Retinal pigment epithelial cell (primary cell): ENCODE results near the gene PLD3.

ENCODE experiments used
- DNase-seq: peaks from one replicate; pipeline ENCODE4 v3.0.0-alpha.2; 2010; ENCODE audit warnings: low read depth
- H3K4me3 ChIP-seq: 2 replicates; pipeline ENCODE4 v1.5.1; 2011; ENCODE audit warnings: mild to moderate bottlenecking, low read length, control low read depth, moderate library complexity
- TF ChIP-seq, protein P1 (sequence below): conservative IDR thresholded peaks from 2 replicates; pipeline ENCODE4 v1.5.1; 2011; ENCODE audit warnings: low read depth, low read length, control low read depth, inconsistent platforms

The PLD3 gene

DNA sequence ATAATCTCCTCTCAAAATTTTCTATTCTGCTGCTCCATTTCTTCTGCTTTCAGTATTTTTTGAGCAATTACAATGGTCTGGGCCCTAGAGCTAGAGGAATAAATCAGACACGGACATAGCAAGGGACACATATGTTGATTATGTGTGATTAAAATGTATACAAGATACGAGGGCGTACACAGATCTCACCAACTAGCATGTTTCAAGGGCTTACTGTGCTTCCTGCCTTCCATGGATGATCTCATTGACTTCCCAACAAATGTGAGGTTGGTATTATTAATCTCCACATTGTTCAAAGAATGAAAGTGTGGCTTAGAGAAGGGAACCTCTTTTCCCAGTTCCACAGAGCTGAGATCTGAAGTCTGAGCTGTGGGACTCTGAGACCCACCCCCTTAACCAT is 9.1 kb downstream of the PLD3 start:
- DNase-seq = no peak
- TF ChIP-seq, protein P1, sequence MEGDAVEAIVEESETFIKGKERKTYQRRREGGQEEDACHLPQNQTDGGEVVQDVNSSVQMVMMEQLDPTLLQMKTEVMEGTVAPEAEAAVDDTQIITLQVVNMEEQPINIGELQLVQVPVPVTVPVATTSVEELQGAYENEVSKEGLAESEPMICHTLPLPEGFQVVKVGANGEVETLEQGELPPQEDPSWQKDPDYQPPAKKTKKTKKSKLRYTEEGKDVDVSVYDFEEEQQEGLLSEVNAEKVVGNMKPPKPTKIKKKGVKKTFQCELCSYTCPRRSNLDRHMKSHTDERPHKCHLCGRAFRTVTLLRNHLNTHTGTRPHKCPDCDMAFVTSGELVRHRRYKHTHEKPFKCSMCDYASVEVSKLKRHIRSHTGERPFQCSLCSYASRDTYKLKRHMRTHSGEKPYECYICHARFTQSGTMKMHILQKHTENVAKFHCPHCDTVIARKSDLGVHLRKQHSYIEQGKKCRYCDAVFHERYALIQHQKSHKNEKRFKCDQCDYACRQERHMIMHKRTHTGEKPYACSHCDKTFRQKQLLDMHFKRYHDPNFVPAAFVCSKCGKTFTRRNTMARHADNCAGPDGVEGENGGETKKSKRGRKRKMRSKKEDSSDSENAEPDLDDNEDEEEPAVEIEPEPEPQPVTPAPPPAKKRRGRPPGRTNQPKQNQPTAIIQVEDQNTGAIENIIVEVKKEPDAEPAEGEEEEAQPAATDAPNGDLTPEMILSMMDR = no peak
- H3K4me3 ChIP-seq = no peak overlapping the region

DNA sequence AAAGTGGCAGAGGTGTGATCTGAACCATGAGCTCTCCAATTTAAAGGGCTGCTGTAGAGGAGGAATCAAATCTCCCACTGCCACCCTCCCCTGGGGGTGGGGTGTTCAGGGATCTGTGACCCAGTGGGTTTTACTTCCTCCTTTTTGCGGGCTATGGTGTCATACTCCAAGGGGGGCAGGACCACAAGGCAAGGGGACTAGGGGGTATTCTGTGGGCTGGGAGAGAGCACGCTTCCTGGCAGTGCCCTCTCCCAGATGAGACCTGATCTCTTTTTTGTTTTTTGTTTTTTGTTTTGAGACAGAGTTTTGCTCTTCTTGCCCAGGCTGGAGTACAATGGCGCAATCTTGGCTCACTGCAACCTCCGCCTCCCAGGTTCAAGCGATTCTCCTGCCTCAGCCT is 10.3 kb downstream of the PLD3 start:
- TF ChIP-seq, protein P1 = no peak
- H3K4me3 ChIP-seq = no peak overlapping the region
- no peak for DNase-seq

DNA sequence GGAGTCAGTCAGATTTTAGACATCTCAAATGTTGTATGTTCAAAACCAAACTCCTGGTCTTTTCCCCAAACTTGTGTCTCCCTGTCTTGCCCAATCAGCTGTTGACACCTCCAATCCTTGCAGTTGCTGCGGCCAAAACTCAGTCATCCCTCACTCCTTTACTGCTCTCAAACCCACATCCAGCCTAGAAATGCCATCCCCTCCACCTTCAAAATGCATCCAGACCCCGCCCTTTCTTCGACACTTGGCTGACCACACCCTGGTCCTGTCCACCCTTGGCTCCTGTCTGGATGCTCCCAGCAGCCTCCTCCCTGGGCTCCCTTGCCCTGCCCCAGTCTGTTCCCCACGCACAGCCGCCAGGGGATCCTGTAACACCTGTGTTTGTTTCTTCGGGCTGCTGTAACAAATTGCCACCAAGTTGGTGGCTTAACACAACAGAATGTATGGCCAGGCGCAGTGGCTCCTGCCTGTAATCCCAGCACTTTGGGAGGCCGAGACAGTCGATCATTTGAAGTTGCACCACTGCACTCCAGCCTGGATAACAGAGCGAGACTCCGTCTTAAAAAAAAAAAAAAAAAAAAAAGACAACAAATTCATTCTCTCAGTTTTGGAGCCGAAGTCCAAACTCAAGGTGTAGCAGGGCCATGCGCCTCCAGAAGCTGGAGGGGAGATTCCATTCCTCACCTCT is 11.7 kb downstream of the PLD3 start:
- DNase-seq = no peak
- TF ChIP-seq, protein P1 = no peak
- H3K4me3 ChIP-seq = no peak overlapping the region

DNA sequence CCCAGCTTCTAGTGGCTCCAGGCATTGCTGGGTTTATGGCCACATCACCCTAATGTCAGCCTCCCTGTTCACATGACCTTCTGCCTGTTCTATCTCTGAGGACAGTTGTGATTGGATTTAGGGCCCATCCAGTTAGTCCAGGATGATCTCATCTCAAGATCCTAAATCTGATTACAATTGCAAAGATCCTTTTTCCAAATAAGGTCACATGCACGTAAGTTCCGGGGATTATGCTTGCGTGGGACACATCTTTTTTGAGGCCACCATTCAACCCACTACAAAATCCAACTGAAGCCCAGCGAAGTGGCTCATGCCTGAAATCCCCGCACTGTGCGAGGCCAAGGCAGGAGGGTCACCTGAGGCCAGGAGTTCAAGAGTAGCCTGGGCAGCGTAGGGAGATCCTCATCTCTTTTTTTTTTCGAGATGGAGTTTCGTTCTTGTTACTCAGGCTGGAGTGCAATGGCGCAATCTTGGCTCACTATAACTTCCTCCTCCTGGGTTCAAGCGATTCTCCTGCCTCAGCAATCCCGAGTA is 12.3 kb downstream of the PLD3 start:
- TF ChIP-seq, protein P1 = no peak
- H3K4me3 ChIP-seq = no peak overlapping the region
- DNase-seq = no peak

DNA sequence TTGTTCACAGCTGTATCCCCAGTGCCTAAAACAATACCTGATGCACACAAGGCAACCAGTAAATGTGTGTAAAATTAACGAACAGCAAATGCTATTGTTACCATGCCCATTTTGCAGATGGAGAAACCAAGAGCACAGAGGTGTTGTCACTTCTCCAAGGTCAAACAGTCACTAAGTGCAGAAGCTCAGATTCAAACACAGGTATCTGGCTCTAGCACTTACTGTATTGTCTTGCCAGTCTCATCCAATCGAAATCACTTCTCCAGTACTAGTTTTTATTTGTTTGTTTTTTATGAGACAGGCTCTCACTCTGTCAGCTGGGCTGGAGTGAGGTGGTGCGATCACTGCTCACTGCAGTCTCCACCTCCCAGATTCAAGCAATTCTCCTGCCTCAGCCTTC is 13.7 kb downstream of the PLD3 start:
- TF ChIP-seq, protein P1 = no peak
- DNase-seq = no peak
- H3K4me3 ChIP-seq = no peak overlapping the region

DNA sequence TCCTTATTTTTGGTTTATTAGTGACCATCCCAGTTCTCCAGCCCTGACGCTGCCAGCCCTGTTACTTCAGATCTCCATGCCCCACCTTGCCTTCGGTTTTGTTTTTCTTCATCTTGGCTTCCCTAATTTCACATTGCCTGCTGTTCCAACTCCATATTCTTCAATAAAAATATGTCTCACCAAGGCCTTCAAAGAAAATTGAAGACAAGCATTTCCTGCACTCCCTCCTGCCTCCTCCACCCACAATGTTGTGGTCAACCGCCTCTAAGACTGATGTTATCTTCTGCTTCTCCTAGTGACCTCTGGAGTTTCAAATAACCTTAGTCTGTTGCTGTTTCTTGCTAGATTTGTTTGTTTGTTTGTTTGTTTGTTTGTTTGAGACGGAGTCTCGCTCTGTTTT is 14.6 kb downstream of the PLD3 start:
- DNase-seq = no peak

DNA sequence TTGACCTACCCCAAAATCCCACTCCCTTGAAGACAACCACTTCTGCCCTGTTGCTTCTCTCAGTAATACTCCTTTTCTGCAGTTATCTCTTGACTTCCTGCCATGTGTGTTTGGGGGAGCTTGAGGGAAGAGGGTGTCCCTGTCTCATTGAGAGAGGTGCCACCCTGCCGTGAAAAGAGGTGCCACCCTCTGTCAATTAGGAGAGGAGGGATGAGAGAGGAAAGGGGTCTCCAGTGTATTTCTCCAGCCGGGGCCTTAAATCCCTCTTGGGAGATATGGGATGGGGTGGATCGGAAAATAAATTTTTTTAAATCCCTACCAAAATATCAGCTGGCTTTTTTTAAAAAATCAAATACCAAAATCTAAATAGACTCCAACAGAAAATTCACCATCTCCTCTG is 16.5 kb downstream of the PLD3 start:
- TF ChIP-seq, protein P1 = no peak
- no peak for DNase-seq
- H3K4me3 ChIP-seq = no peak overlapping the region

More for the DNA sequence above, 14.6 kb downstream of the PLD3 start:
- TF ChIP-seq, protein P1 = no peak
- no peak overlapping the region for H3K4me3 ChIP-seq
